Measurements from ENCODE around the gene TRAPPC3L. TPM values are rescaled to one million over a fixed set of nuclear protein-coding genes. Genes with fewer than 3 reads are reported as not detected.

Gene TRAPPC3L
- total RNA-seq, 4 donors from 2014 or later, result not detected

GRCh38 chr6:116528133-116528532, 17.4 kb downstream of the TRAPPC3L start:
- DNase-seq (no peak), ATAC-seq (no peak)
- H3K4me3 ChIP-seq, result no peak overlapping the region
- no peaks in the 10 kb centered on the region for H3K9me3 ChIP-seq
- no peaks in the 10 kb centered on the region for H3K4me1 ChIP-seq
- no peaks in the 10 kb centered on the region for H3K27me3 ChIP-seq
- TF ChIP-seq POLR2A (IDR thresholded peaks at IDR 0.05) (no peak), CTCF (IDR thresholded peaks at IDR 0.05 in 4 of 5, conservative IDR thresholded peaks at IDR 0.05 in 1 of 5) (no peak)
- H3K36me3 ChIP-seq, result no peaks in the 10 kb centered on the region
- in situ Hi-C loops (cut with MboI; ENCODE audit: low sequenced_read_pairs in 4 of 4), result loop anchor here in 2 of 4 donors (5.0 to 25.0 kb wide), 2 partner anchors 236 to 241 kb away; partner anchors contain the start of gene TSPYL1 (in 1 of the 2)
- no peak overlapping the region for H3K27ac ChIP-seq
- intact Hi-C loops (cut with DNase I; ENCODE audit: low total_unique reads), result no loop called here

- H3K4me1 ChIP-seq, result no peaks in the 10 kb centered on the region
- ATAC-seq (no peak), DNase-seq (no peak)
- H3K27ac ChIP-seq, result no peak overlapping the region
- intact Hi-C loops (cut with DNase I; ENCODE audit: low total_unique reads) (no loop called here), in situ Hi-C loops (cut with MboI; ENCODE audit: low sequenced_read_pairs in 4 of 4) (no loop called here)
- TF ChIP-seq POLR2A (IDR thresholded peaks at IDR 0.05) (no peak), CTCF (IDR thresholded peaks at IDR 0.05 in 4 of 5, conservative IDR thresholded peaks at IDR 0.05 in 1 of 5) (no peak)
- H3K36me3 ChIP-seq, result no peaks in the 10 kb centered on the region
- H3K4me3 ChIP-seq, result no peak overlapping the region
- no peaks in the 10 kb centered on the region for H3K27me3 ChIP-seq
- no peaks in the 10 kb centered on the region for H3K9me3 ChIP-seq
Measured at GRCh38 chr6:116524236-116524635, 21.2 kb downstream of the TRAPPC3L start.

GRCh38 chr6:116522896-116523295, 22.6 kb downstream of the TRAPPC3L start:
- Histone ChIP-seq H3K27ac (no peak overlapping the region), H3K4me3 (no peak overlapping the region), H3K36me3 (no peaks in the 10 kb centered on the region), H3K27me3 (no peaks in the 10 kb centered on the region), H3K4me1 (no peaks in the 10 kb centered on the region), H3K9me3 (no peaks in the 10 kb centered on the region)
- TF ChIP-seq CTCF (IDR thresholded peaks at IDR 0.05 in 4 of 5, conservative IDR thresholded peaks at IDR 0.05 in 1 of 5), result no peak
- TF ChIP-seq POLR2A (IDR thresholded peaks at IDR 0.05), result no peak
- intact Hi-C loops (cut with DNase I; ENCODE audit: low total_unique reads), result no loop called here
- ATAC-seq (no peak), DNase-seq (no peak)
- in situ Hi-C loops (cut with MboI; ENCODE audit: low sequenced_read_pairs in 4 of 4), result no loop called here

GRCh38 chr6:116518621-116519368, 26.7 kb downstream of the TRAPPC3L start:
- TF ChIP-seq POLR2A (IDR thresholded peaks at IDR 0.05) (no peak), CTCF (IDR thresholded peaks at IDR 0.05 in 4 of 5, conservative IDR thresholded peaks at IDR 0.05 in 1 of 5) (no peak)
- no peak overlapping the region for H3K27ac ChIP-seq
- ATAC-seq (no peak), DNase-seq (no peak)
- H3K4me3 ChIP-seq, result no peak overlapping the region
- in situ Hi-C loops (cut with MboI; ENCODE audit: low sequenced_read_pairs in 4 of 4), result no loop called here
- no peaks in the 10 kb centered on the region for H3K36me3 ChIP-seq
- no peaks in the 10 kb centered on the region for H3K4me1 ChIP-seq
- no peaks in the 10 kb centered on the region for H3K27me3 ChIP-seq
- H3K9me3 ChIP-seq, result no peaks in the 10 kb centered on the region
- intact Hi-C loops (cut with DNase I; ENCODE audit: low total_unique reads), result no loop called here

Data from gastrocnemius medialis (tissue), 4 donors.